T47D (cell line): Measurements from ENCODE around the gene RAB9A.

ENCODE experiments used
- DNase-seq, 2 experiments: peaks; one replicate each; pipeline versions ENCODE4 v3.0.0 to v3.0.0-alpha.2; 2011 to 2012; ENCODE audit warnings: low read depth in 1 of 2, low spot score in 1 of 2
- JUND ChIP-seq: IDR thresholded peaks from 2 replicates; pipeline ENCODE4 v1.6.1; 2012; ENCODE audit warnings: low read depth
- in situ Hi-C: cut with HindIII; loops from 2 replicates; pipeline ENCODE4 v1.10.0; 2016; ENCODE audit warnings: low sequenced_read_pairs, low pct_unique_long_range_greater_than_20kb

Gene RAB9A

DNA sequence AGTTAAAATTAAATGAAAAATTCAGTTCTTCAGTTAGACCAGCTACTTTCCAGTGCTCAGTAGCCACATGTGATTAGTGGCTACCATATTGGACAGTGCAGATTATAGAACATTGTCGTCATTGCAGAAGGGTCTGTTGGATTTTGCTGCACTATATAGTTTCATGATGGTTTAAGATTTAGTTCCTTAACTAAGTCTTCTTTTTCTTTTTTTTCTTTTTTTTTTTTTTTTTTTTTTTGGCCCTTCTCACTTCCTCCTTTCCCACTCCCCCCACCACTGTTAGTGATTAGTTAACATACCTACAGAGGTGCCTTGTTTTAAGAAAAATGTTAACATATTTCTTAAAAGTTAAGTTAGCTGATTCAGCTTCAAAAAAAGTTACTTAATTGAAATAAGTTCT is 9.0 kb downstream of the RAB9A start:
- no peak for DNase-seq
- TF ChIP-seq JUND = no peak
- in situ Hi-C loops = no loop called here

DNA sequence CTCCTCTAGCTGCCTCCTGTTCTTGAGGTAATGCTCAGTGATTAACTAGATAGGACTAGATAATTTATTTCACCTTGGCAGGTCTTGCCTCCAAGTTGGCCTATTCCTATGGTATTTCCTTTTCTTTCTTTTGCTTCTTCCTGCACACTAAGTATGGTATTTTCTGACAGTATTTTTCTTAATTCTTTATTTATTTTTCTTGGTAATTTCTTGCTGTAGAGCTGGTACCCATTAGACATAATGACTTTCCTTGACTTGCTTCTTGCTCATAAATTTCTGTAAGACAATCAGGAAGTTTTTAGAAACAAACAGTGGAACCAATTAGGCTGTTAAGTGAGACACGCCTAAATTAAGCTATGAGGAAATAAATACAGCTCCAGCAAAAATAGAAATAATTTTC is 9.5 kb downstream of the RAB9A start:
- no peak for DNase-seq
- no peak for TF ChIP-seq JUND
- in situ Hi-C loops = no loop called here

DNA sequence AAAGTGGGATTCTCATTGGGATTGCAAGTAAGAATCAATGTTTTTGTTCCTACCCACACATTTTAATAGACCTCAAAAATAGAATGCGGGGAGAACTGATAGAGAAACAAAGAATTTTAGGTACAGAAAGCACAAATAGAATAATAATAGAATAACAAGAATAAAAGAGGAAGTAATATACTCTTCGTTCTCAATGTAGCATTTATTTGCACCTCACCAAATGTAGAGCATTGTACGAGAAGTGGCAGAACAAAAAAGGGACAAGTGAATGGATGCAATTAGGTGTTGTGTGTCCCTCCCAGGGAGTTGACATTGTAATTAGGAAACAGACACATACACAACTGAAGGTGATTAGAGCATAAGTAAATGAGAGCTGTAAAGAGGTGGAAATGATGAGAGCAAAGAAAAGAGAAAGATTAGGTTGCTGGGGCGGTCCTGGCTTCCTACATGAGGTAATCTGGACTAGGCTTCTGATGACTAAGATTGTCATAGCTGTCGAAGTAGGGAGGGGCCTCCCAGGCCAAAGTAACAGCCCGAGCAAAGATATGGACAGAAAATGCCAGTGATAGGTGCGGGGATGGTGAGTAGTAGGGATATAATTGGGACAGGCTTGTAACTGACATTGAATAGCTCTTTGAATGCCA is 10.4 kb downstream of the RAB9A start:
- in situ Hi-C loops = no loop called here
- DNase-seq = no peak
- TF ChIP-seq JUND = no peak

DNA sequence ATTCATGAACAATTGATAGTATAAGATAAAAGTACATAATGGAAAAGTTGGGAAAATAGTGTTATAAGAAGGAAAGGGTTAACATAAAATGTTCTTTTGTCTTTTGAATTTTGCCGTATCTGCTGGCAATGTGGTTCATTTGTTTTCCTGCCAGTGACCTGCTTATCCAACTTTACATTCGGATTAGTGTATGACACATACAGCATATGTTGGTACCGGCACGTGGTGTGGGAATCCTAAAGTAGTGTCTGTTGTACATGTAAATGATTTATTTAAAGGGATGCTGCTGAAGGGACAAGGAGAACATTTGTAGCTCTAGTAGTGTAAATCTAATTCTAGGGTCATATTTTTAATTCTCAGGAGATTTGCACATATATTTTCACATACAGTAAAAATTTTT is 11.5 kb downstream of the RAB9A start:
- no peak for DNase-seq
- no peak for TF ChIP-seq JUND
- in situ Hi-C loops = no loop called here

DNA sequence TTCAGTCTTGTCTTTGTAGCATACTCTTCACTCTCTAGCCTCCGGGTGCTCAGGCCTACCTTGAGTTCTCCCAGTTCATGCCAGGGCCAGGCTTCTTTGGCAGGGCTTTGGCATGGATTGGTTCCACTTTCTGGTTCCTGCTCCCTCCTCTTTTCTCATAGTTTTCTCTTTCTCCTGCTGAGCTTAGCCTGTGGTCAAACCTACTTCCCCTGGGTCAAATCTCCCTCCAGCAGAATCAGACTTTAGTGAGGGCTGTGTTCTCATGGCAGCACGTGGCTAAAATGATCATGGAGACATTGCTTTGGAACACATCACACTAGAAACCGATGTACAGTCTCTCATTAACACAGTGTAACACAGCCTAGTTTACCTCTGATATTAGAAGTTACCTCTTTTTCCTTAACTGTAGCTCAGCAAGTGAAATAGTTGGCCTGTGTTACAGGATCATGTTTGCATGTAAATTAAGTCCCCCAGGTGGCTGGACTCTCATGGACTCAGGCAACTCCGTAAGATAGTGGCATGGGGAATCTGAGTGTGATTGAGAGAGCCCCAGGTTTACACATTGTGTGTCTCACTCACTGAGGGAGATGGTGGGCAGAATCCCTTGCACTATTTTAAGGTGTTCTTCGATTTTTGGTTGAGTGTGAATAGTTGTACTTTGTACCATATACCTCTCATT is 13.3 kb downstream of the RAB9A start:
- in situ Hi-C loops = no loop called here
- no peak for DNase-seq
- no peak for TF ChIP-seq JUND

DNA sequence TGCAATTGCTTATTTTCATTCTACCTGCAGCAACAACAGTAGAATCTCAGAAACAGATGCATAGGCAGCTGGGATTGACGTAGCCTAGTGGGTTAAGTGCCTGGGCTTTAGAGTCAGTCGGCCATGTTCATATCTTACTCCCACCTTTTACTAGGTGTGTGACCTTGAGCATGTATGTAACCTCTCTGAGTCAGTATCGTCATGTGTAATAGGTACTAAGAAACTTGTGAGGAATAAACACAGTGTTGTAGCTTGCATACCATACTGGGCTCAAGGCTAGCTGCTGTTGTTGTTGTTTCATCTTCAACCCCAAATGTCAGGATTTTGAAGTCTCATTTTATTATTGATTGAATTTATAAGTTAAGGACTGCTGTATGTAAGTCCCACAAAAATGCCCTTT is 14.2 kb downstream of the RAB9A start:
- DNase-seq = no peak
- TF ChIP-seq JUND = no peak
- in situ Hi-C loops = no loop called here

DNA sequence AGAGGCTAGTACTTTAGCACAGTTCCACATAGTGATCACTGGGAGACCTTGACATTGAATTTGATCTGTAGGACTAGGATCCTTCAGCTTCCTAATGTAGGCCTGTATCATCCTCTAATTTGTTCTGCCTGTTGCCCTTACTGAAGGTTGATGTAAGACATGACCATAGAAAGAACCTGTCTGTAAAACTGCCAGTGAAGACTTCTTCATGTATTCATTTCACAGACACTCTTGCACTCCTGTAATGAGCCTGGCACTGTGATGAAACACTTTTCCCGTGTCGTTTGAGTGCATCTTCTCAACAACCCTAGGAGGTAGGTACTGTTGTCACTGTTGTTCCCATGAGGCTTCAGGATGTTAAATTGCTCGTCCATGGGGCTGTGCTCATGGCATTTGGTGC is 14.7 kb downstream of the RAB9A start:
- no peak for TF ChIP-seq JUND
- DNase-seq = no peak
- in situ Hi-C loops = no loop called here

DNA sequence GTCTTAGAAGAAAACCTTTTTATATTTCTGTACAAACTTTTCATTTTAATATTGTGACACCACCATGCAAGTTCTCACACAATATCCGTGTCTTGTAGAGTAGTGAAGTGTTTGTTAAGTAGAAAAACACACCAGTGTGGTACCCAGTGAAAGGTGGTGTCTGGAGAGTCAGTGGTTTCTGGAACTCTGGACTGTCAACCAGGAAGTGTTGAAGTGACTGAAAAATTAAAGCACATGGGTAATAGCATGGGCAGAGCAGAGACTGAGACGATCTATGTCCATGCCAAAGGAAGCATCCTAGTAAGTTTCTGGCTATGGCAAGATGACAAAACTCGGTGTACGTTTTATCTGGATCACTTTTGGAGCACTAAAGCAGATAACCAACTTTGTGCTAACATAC is 22.2 kb downstream of the RAB9A start:
- DNase-seq = no peak
- in situ Hi-C loops = no loop called here
- TF ChIP-seq JUND = no peak

DNA sequence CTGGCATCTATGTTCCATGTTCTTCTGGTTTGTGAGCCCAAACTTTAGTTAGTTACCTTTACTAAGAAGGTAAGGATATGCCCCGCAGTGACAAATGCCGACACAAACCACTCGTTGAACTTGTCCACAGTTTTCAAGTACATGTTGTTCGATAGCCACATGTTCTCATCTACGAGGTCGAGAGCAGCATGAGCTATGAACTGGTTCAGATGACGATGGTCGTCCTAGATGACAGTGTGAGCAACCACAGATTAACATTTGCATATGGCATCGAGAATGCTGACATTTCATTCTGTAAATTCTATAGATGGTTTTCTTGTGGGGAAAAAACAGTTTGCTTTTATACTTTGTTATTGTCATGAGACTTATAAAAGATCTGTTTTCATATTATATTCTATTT is 27.5 kb downstream of the RAB9A start:
- no peak for TF ChIP-seq JUND
- no peak for DNase-seq
- in situ Hi-C loops = no loop called here

DNA sequence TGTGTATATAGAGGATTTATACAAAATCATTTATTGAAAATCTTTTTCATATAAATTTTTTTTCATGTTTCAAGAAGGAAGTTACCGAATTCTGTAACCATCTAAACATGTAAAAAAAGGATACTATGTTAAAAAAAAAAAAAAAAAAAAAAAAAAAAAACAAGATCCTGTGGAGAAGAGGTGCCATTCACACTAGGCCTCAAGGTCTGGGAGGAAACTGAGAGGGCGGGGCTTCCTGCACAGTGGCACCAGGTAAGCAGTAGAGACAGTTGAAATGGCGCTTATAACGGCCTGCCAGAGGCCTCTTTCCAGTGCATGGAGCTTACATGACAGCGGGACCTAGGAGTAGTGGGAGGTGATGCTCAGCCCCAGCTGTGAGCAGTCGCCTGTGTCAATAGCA is 28.0 kb downstream of the RAB9A start:
- no peak for DNase-seq
- no peak for TF ChIP-seq JUND
- in situ Hi-C loops = no loop called here

DNA sequence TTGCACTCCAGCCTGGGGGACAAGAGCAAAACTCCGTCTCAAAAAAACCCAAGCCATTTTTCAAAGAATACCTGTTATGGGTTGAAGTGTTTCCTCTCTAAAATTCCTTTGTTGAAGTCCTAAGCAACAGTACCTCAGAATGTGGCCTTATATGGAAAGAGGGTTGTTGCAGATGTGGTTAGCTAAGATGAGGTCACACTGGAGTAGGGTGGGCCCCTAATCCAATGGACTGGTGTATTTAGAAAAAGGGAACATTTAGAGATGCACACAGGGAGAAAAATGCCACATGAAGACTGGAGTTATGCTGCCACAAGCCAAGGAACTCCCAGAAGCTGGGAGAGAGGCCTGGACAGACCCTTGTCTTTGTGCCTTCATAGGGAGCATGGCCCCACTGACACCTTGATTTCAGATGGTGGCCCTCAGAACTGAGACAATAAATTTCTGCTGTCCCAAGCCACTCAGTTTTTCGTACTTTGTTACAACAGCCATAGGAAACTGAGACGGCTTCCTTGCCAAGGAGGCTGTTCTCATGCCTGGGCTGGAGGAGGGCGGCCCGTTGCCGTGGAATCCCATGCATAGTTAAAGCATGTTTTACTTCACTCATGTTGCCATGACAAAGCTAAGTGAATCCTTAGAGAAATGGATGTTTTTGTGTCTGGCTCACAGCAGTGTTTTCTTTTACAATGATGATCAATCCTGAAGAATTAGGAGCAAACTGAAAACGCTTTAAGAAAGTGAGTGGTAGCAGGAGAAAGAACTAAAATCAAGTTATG is 29.0 kb downstream of the RAB9A start:
- in situ Hi-C loops = no loop called here
- no peak for TF ChIP-seq JUND
- DNase-seq = no peak

DNA sequence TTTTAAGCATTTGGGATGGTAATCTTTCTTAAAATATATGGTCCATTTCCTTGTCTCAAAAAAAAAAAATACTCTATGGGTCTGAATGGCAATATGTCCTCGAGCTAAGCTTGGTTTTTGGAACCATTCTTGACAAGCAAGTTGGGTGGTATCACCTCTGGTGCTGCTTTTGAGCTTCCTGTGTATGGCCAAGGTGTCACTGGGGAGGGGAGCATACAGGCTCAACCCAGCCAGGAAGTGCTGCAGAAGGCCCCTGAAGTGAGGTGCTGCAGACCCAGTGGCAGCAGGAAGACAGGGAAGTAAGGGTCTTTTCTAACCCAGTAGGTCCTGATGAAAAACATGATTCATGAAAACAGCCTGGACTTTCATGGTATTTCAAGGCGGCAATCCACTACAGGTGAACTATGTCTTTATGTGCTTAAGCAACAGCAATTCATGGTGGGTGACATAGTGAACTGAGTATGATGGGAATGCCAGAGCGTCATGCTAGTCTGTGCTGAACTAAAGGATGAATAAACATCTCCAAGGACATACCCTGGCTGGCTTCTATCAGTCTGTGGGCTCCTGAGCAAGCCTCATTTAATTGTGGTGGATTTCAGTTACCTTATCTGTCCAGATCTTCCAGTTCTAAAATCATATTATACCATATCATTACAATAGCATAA is 30.4 kb downstream of the RAB9A start:
- TF ChIP-seq JUND = no peak
- in situ Hi-C loops = no loop called here
- DNase-seq = no peak

DNA sequence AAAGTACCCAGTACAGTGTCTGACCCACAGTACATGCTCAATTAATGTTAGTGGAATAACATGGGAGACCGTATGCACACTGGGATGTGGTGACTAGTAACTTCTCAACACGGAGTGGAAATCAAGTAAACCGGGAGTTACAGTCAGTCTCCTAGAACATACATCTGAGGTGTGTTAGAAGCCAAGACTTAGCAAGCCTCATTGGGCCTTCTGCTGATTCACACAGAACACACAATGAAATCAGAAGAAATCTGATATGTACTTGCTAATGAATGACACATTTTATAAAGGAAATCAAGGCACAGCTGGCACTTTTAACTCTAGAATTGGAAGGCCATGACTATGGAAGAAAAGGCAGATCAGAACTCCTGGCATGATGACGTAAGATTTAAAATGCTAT is 32.4 kb downstream of the RAB9A start:
- no peak for TF ChIP-seq JUND
- DNase-seq = no peak
- in situ Hi-C loops = no loop called here
